Hepatocyte (in vitro differentiated cells): ENCODE measurements around the gene USP48.

ENCODE experiments used
- EZH2 ChIP-seq: fragments of 200-600 bp; sonication (generic); IDR thresholded peaks from 2 replicates; pipeline ENCODE4 v1.6.1; 2016; ENCODE audit warnings: antibody characterized with exemption, mild to moderate bottlenecking, borderline replicate concordance
- TF ChIP-seq, protein P1 (sequence below): fragments of 200-600 bp; sonication (generic); IDR thresholded peaks from 2 replicates; pipeline ENCODE4 v1.5.1; 2016; ENCODE audit warnings: antibody characterized with exemption, mild to moderate bottlenecking; ENCODE audit not compliant: poor library complexity

DNA sequence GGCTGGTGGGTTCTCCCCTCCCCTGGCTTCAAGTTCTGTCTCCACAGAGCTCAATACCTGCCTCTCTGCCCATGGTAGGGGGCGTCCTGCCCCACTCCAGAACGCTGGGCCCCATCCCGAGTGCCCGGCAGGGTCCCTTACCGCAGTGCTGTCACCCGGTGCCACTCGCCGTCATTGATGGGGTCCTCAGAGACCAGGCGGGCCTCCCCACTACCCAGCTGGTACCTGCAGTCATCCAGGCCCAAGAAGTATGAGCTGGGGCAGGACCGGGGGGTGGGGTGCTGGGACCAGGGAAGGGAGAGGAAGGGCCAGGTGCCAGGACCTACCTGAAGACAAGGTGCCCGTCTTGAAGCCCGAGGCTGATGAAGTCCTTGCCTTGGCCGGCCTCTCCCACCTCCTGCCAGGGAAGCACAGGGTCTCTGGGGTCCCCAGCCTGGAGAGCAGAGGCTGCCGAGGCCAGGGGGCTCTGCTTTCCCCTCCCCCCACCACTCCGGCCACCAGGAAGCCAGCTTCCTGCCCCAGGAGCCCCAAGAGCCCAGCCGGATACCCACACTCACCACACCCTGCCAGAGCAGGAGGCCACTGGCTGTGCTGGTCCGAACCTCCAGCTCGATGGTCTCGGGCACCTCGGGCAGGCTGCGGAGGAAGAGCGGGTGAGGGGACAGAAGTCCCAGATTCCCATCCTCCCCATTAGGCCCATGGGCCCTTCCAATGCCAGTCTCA lies 41.2 kb upstream of the USP48 start:
- TF ChIP-seq EZH2, result no peak
- TF ChIP-seq, protein P1, sequence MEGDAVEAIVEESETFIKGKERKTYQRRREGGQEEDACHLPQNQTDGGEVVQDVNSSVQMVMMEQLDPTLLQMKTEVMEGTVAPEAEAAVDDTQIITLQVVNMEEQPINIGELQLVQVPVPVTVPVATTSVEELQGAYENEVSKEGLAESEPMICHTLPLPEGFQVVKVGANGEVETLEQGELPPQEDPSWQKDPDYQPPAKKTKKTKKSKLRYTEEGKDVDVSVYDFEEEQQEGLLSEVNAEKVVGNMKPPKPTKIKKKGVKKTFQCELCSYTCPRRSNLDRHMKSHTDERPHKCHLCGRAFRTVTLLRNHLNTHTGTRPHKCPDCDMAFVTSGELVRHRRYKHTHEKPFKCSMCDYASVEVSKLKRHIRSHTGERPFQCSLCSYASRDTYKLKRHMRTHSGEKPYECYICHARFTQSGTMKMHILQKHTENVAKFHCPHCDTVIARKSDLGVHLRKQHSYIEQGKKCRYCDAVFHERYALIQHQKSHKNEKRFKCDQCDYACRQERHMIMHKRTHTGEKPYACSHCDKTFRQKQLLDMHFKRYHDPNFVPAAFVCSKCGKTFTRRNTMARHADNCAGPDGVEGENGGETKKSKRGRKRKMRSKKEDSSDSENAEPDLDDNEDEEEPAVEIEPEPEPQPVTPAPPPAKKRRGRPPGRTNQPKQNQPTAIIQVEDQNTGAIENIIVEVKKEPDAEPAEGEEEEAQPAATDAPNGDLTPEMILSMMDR, result no peak
